ENCODE results near the gene BTBD16.

Gene BTBD16

DNA sequence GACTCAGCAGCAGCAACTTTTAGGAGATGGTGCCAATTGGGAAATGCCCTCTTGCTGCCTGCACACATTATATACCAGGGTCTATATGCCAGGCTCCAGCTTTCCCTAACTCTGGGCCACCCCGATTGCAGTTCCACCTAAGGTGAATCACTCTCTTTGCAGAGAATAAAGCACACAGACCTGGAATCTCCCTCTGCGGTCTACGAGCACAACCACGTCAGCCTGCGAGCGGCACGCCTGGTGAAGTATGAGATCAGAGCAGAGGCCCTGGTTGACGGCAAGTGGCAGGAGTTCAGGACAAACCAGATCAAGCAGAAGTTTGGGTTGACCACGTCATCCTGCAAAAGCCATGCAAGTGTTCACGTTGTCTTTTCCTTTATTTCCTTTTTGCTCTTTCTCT is 65.2 kb downstream of the BTBD16 start:
- H3K27ac Mint-ChIP-seq: no peak overlapping the region
- H3K4me3 Mint-ChIP-seq: no peak overlapping the region
- no peaks in the 10 kb centered on the region for H3K9me3 Mint-ChIP-seq
- no peaks in the 10 kb centered on the region for H3K36me3 Mint-ChIP-seq (ENCODE audit: low read depth)
- intact Hi-C loops (cut with micrococcal nuclease): no loop called here
- peaks cover 23% of the 10 kb centered on the region for H3K27me3 Mint-ChIP-seq
- peaks cover 11% of the 10 kb centered on the region for H3K4me1 Mint-ChIP-seq (ENCODE audit: low read depth)

- Mint-ChIP-seq H3K27me3 (peaks cover 18% of the 10 kb centered on the region), H3K4me1 (ENCODE audit: low read depth) (peaks cover 11% of the 10 kb centered on the region), H3K36me3 (ENCODE audit: low read depth) (no peaks in the 10 kb centered on the region), H3K4me3 (no peak overlapping the region), H3K9me3 (no peaks in the 10 kb centered on the region), H3K27ac (no peak overlapping the region)
- intact Hi-C loops (cut with micrococcal nuclease): no loop called here
Measured at GRCh38 chr10:122336961-122337360, 65.9 kb downstream of the BTBD16 start.

DNA sequence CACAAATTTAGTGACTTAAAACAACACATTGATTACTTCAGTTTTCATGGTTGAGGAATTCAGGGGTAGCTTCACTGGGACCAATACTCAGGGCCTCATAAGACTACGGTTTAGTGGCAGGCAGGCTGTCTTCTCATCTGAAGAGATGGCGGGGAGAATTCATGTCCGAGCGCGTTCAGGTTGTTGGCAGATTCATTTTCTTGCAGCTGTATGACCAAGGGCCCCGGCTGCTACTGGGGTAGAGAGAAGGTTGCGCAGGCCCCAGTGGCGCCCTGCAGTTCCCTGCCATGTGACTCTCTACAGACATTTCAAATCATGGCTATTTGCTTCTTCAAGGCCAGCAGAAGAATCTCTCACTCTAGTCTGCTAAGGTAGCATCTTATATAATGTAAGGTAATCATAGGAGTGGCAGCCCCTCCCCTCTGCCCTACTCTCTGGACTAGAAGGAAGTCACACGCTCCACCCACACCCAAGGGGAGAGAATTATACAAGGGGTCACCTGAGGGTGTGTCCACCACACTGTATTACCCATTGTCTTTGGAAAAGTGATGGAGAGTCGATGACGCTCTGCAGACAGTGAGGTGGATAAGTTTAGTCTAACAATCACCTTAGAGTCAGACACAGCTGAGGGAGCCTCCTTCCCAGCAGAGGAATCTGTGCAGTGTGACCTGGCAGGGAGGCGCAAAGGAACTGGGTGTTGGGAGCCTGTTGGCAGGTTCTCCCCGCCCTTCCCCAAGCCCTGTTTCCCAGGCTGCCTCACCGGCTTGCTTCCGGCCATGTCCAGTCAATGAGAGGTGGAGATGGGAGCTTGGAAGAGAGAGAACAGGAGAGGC is 67.7 kb downstream of the BTBD16 start:
- Mint-ChIP-seq H3K36me3 (ENCODE audit: low read depth) (no peaks in the 10 kb centered on the region), H3K4me3 (no peak overlapping the region), H3K9me3 (no peaks in the 10 kb centered on the region), H3K27me3 (peaks cover 15% of the 10 kb centered on the region), H3K27ac (peak overlapping the region; percentile 15), H3K4me1 (ENCODE audit: low read depth) (peaks cover 11% of the 10 kb centered on the region)
- intact Hi-C loops (cut with micrococcal nuclease): no loop called here

DNA sequence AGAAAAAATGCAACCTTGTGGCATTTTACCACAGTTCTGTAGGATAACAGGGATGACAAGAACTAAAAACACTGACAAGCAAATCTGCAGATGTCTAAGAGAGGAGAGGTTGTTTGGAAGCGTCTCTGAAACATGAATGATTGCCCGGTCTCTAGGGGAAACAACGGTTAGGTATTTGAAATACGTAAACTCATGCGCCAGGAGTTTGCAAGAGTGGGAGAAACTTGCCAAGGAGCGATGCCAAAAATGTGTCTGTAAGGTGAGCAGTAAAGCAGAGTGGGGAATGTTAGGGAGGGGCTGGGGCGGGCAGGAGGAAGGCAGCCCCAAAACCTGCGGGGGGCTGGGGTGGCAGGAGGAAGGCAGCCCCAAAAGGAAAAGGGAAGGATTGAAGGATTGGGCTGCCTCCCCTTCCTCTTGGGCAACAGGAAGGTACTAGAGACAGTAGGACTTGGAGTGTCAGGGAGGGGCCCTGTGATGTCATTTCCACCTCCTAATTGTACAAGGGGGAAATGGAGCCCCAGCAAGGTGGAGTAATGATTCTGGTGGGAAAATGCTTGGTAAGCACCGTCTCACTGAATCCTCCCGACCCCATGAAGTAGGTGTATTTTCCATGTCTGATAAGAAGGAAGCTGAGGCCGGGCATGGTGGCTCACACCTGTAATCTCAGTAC is 70.2 kb downstream of the BTBD16 start:
- Mint-ChIP-seq H3K27me3 (peaks cover 11% of the 10 kb centered on the region), H3K36me3 (ENCODE audit: low read depth) (no peaks in the 10 kb centered on the region), H3K4me1 (ENCODE audit: low read depth) (peaks cover 11% of the 10 kb centered on the region), H3K4me3 (no peak overlapping the region), H3K27ac (no peak overlapping the region), H3K9me3 (no peaks in the 10 kb centered on the region)
- intact Hi-C loops (cut with micrococcal nuclease): no loop called here

- no peak overlapping the region for H3K27ac Mint-ChIP-seq
- intact Hi-C loops (cut with micrococcal nuclease): loop anchor here (1.0 to 2.0 kb wide), 2 partner anchors 93 to 222 kb away; no protein-coding TSS in a partner anchor
- H3K27me3 Mint-ChIP-seq: peaks cover 13% of the 10 kb centered on the region
- H3K4me3 Mint-ChIP-seq: no peak overlapping the region
- H3K9me3 Mint-ChIP-seq: no peaks in the 10 kb centered on the region
- no peaks in the 10 kb centered on the region for H3K36me3 Mint-ChIP-seq (ENCODE audit: low read depth)
- peaks cover 11% of the 10 kb centered on the region for H3K4me1 Mint-ChIP-seq (ENCODE audit: low read depth)
Measured at GRCh38 chr10:122342293-122343134, 71.4 kb downstream of the BTBD16 start.

DNA sequence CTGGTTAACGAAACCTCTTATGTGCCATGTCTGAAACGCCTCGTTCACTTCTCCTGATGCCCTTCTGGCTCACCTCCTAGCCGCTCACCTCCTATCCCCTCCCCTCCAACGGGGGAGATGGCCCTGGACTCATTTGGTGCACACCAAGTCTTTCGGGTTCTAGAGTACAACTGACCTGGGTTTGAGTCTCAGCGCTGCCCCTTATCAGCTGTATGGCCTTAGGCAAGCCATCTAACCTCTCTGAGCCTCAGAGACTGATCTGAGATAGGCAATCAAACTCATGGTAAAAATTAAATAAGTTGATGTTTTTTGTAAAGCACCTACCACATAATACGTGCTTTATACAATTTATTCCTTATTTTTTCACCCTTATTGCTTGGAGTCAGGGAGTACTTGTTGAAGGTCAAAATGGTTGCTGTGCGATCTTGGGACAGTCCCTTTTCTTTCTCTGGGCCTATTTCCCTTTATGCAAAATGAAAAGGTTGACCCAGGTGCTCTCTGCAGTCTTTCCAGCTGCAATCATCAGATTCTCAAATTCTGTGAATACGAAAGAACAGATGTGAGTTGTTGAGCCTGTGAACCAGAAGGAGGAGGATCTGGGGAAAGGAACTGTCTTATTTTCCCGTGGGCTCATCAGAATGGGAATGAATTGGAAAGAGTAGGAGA is 72.2 kb downstream of the BTBD16 start:
- Mint-ChIP-seq H3K9me3 (no peaks in the 10 kb centered on the region), H3K36me3 (ENCODE audit: low read depth) (no peaks in the 10 kb centered on the region), H3K4me3 (no peak overlapping the region), H3K4me1 (ENCODE audit: low read depth) (peaks cover 6% of the 10 kb centered on the region), H3K27me3 (peaks cover 13% of the 10 kb centered on the region), H3K27ac (no peak overlapping the region)
- intact Hi-C loops (cut with micrococcal nuclease): loop anchor here (2.0 kb wide), 1 partner anchor 222 kb away; no protein-coding TSS in a partner anchor

- intact Hi-C loops (cut with micrococcal nuclease): loop anchor here (2.0 kb wide), 1 partner anchor 221 kb away; no protein-coding TSS in a partner anchor
- H3K4me3 Mint-ChIP-seq: no peak overlapping the region
- H3K36me3 Mint-ChIP-seq (ENCODE audit: low read depth): no peaks in the 10 kb centered on the region
- H3K4me1 Mint-ChIP-seq (ENCODE audit: low read depth): no peaks in the 10 kb centered on the region
- H3K27me3 Mint-ChIP-seq: peaks cover 11% of the 10 kb centered on the region
- no peaks in the 10 kb centered on the region for H3K9me3 Mint-ChIP-seq
- no peak overlapping the region for H3K27ac Mint-ChIP-seq
Measured at GRCh38 chr10:122343936-122344335, 72.8 kb downstream of the BTBD16 start.

GRCh38 chr10:122344741-122345258 is 73.7 kb downstream of the BTBD16 start:
- H3K9me3 Mint-ChIP-seq: no peaks in the 10 kb centered on the region
- intact Hi-C loops (cut with micrococcal nuclease): no loop called here
- H3K36me3 Mint-ChIP-seq (ENCODE audit: low read depth): no peaks in the 10 kb centered on the region
- peaks cover 11% of the 10 kb centered on the region for H3K27me3 Mint-ChIP-seq
- H3K4me1 Mint-ChIP-seq (ENCODE audit: low read depth): no peaks in the 10 kb centered on the region
- H3K27ac Mint-ChIP-seq: no peak overlapping the region
- no peak overlapping the region for H3K4me3 Mint-ChIP-seq

GRCh38 chr10:122346326-122346950 is 75.3 kb downstream of the BTBD16 start:
- Mint-ChIP-seq H3K9me3 (no peaks in the 10 kb centered on the region), H3K4me1 (ENCODE audit: low read depth) (no peaks in the 10 kb centered on the region), H3K36me3 (ENCODE audit: low read depth) (no peaks in the 10 kb centered on the region), H3K27ac (no peak overlapping the region), H3K27me3 (peaks cover 8% of the 10 kb centered on the region), H3K4me3 (no peak overlapping the region)
- intact Hi-C loops (cut with micrococcal nuclease): no loop called here

GRCh38 chr10:122347170-122347841 is 76.2 kb downstream of the BTBD16 start:
- Mint-ChIP-seq H3K4me3 (no peak overlapping the region), H3K9me3 (no peaks in the 10 kb centered on the region), H3K27ac (no peak overlapping the region), H3K4me1 (ENCODE audit: low read depth) (no peaks in the 10 kb centered on the region), H3K36me3 (ENCODE audit: low read depth) (no peaks in the 10 kb centered on the region), H3K27me3 (peaks cover 10% of the 10 kb centered on the region)
- intact Hi-C loops (cut with micrococcal nuclease): no loop called here

GRCh38 chr10:122348512-122348911 is 77.4 kb downstream of the BTBD16 start:
- H3K27me3 Mint-ChIP-seq: peaks cover 10% of the 10 kb centered on the region
- no peaks in the 10 kb centered on the region for H3K36me3 Mint-ChIP-seq (ENCODE audit: low read depth)
- no peak overlapping the region for H3K27ac Mint-ChIP-seq
- intact Hi-C loops (cut with micrococcal nuclease): no loop called here
- no peaks in the 10 kb centered on the region for H3K4me1 Mint-ChIP-seq (ENCODE audit: low read depth)
- H3K4me3 Mint-ChIP-seq: no peak overlapping the region
- H3K9me3 Mint-ChIP-seq: no peaks in the 10 kb centered on the region

DNA sequence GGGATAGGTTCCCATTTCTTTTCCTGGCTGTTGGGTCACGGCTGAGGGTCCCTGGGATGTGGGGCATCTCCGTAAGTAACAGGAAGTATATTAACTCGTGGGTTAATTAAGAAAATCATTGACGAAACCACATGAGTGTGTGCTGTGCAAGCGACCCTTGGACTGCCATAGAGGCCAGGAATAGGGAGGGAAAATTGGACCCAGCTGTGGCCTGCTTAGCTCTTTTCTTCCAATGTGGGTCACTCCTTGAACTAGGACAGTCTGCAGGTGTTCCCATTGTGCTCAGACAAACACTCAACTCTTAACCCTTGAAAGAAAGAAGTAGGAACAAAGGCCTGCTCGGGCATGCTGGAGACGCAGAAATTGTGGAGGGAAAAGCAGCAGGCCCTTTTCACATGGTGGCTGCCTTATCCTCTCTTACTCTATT is 77.9 kb downstream of the BTBD16 start:
- Mint-ChIP-seq H3K4me1 (ENCODE audit: low read depth) (no peaks in the 10 kb centered on the region), H3K9me3 (no peaks in the 10 kb centered on the region), H3K36me3 (ENCODE audit: low read depth) (no peaks in the 10 kb centered on the region), H3K27ac (no peak overlapping the region), H3K27me3 (peaks cover 8% of the 10 kb centered on the region), H3K4me3 (no peak overlapping the region)
- intact Hi-C loops (cut with micrococcal nuclease): no loop called here

Data from dendritic cell treated with granulocyte-macrophage colony-stimulating factor and Interleukin-4, amounts not matched to agents 40 ng/mL and 50 ng/mL, for 4 days (primary cell).